Measurements from ENCODE around the gene SLC22A15. TPM values are rescaled to one million over a fixed set of nuclear protein-coding genes. Genes with fewer than 3 reads are reported as not detected.

The SLC22A15 gene
- total RNA-seq, 1 donor from 2014 or later: 26.8 TPM

GRCh38 chr1:116115476-116116439 lies 139.4 kb downstream of the SLC22A15 start:
- Histone ChIP-seq H3K4me1 (peaks cover 12% of the 10 kb centered on the region), H3K27ac (no peak overlapping the region), H3K36me3 (no peaks in the 10 kb centered on the region), H3K4me3 (no peak overlapping the region), H3K9me3 (no peaks in the 10 kb centered on the region), H3K27me3 (ENCODE audit: low read depth) (no peaks in the 10 kb centered on the region)
- TF ChIP-seq CTCF (IDR thresholded peaks at IDR 0.05): no peak
- intact Hi-C loops (cut with DNase I): no loop called here
- ATAC-seq: peak; percentile 28 to 58
- no peak for DNase-seq

- intact Hi-C loops (cut with DNase I): no loop called here
- H3K27ac ChIP-seq: no peak overlapping the region
- no peak overlapping the region for H3K4me3 ChIP-seq
- H3K27me3 ChIP-seq (ENCODE audit: low read depth): no peaks in the 10 kb centered on the region
- peak in 1 of 2 donors; percentile 53 for ATAC-seq
- peaks cover 7% of the 10 kb centered on the region for H3K4me1 ChIP-seq
- H3K36me3 ChIP-seq: no peaks in the 10 kb centered on the region
- no peaks in the 10 kb centered on the region for H3K9me3 ChIP-seq
- TF ChIP-seq CTCF (IDR thresholded peaks at IDR 0.05): no peak
- DNase-seq: no peak
Measured at GRCh38 chr1:116118471-116118870, 142.2 kb downstream of the SLC22A15 start.

Other genes with a start within 250 kb of the SLC22A15 start
- gene CASQ2, start 207.8 kb upstream of the SLC22A15 start, total RNA-seq: 3.3 TPM
- 0.41 TPM for gene NHLH2, start 135.4 kb upstream of the SLC22A15 start, total RNA-seq
- gene MAB21L3, start 134.9 kb downstream of the SLC22A15 start, total RNA-seq: 1.2 TPM

Measured in lower lobe of right lung (tissue), 2 donors.